Trophoblast cell (in vitro differentiated cells and primary cell): ENCODE data around the gene ARPP21. TPM values are rescaled to one million over a fixed set of nuclear protein-coding genes. Genes with fewer than 3 reads are reported as not detected.
A peak's percentile ranks its signal among the peaks of the same experiment; 100 is the strongest.

Source experiments
- DNase-seq, 2 donors: peaks; one replicate each; pipeline ENCODE4 v3.0.0-alpha.2; 2016
- H2AFZ ChIP-seq: 2 replicates; pipeline ENCODE4 v1.6.1; 2013; ENCODE audit warnings: low read length, moderate library complexity, mild to moderate bottlenecking; ENCODE audit not compliant: insufficient read depth, poor library complexity
- H2AK5ac ChIP-seq: 2 replicates; pipeline ENCODE4 v1.6.1; 2013; ENCODE audit warnings: mild to moderate bottlenecking, low read length
- H2BK120ac ChIP-seq: 2 replicates; pipeline ENCODE4 v1.6.1; 2013; ENCODE audit warnings: low read length, mild to moderate bottlenecking, moderate library complexity; ENCODE audit not compliant: insufficient read depth, poor library complexity
- H2BK12ac ChIP-seq: 2 replicates; pipeline ENCODE4 v1.6.1; 2013; ENCODE audit warnings: mild to moderate bottlenecking, low read length, moderate library complexity
- H2BK5ac ChIP-seq: 2 replicates; pipeline ENCODE4 v1.6.1; 2013; ENCODE audit warnings: low read length, low read depth, moderate library complexity, mild to moderate bottlenecking; ENCODE audit not compliant: poor library complexity
- H3K14ac ChIP-seq: 2 replicates; pipeline ENCODE4 v1.6.1; 2013; ENCODE audit warnings: mild to moderate bottlenecking, low read length
- H3K18ac ChIP-seq: 2 replicates; pipeline ENCODE4 v1.6.1; 2013; ENCODE audit warnings: mild to moderate bottlenecking, low read length
- H3K23ac ChIP-seq: 2 replicates; pipeline ENCODE4 v1.6.1; 2013; ENCODE audit warnings: low read length
- H3K27ac ChIP-seq: 2 replicates; pipeline ENCODE4 v1.5.1; 2013; ENCODE audit warnings: low read depth, mild to moderate bottlenecking, inconsistent platforms, low read length, moderate library complexity
- H3K27me3 ChIP-seq: 2 replicates; pipeline ENCODE4 v1.6.1; 2013; ENCODE audit warnings: inconsistent platforms, mild to moderate bottlenecking, low read length, moderate library complexity; ENCODE audit not compliant: insufficient read depth
- H3K36me3 ChIP-seq, 2 experiments: 1 replicate in 1 of 2; 2 replicates in 1 of 2; pipeline ENCODE4 v1.6.1; 2013; ENCODE audit warnings: low read length in 2 of 2, mild to moderate bottlenecking in 2 of 2, moderate library complexity in 1 of 2; ENCODE audit not compliant: insufficient read depth in 2 of 2, control insufficient read depth in 1 of 2
- H3K4ac ChIP-seq: 2 replicates; pipeline ENCODE4 v1.6.1; 2013; ENCODE audit warnings: low read depth, mild to moderate bottlenecking, low read length, moderate library complexity
- H3K4me1 ChIP-seq, 2 experiments: 1 replicate in 1 of 2; 2 replicates in 1 of 2; pipeline ENCODE4 v1.6.1; 2013; ENCODE audit warnings: low read length in 2 of 2, mild to moderate bottlenecking in 2 of 2, moderate library complexity in 1 of 2; ENCODE audit not compliant: insufficient read depth in 2 of 2, control insufficient read depth in 1 of 2
- H3K4me2 ChIP-seq: 2 replicates; pipeline ENCODE4 v1.6.1; 2013; ENCODE audit warnings: inconsistent platforms, mild to moderate bottlenecking, low read length, moderate library complexity
- H3K4me3 ChIP-seq: 2 replicates; pipeline ENCODE4 v1.5.1; 2013; ENCODE audit warnings: mild to moderate bottlenecking, low read depth, low read length, inconsistent platforms
- H3K79me1 ChIP-seq: one replicate; pipeline ENCODE4 v1.6.1; 2013; ENCODE audit warnings: low read length
- H3K79me2 ChIP-seq: 2 replicates; pipeline ENCODE4 v1.6.1; 2013; ENCODE audit warnings: low read length, mild to moderate bottlenecking; ENCODE audit not compliant: control insufficient read depth, insufficient read depth, poor library complexity
- H3K9ac ChIP-seq: 2 replicates; pipeline ENCODE4 v1.6.1; 2013; ENCODE audit warnings: mild to moderate bottlenecking, low read length
- H3K9me3 ChIP-seq: 2 replicates; pipeline ENCODE4 v1.6.1; 2013; ENCODE audit warnings: low read depth, mild to moderate bottlenecking, control low read depth, inconsistent platforms, low read length; ENCODE audit not compliant: insufficient read depth
- H4K12ac ChIP-seq: 2 replicates; pipeline ENCODE4 v1.6.1; 2013; ENCODE audit warnings: low read depth, mild to moderate bottlenecking, low read length, moderate library complexity
- H4K8ac ChIP-seq: 2 replicates; pipeline ENCODE4 v1.6.1; 2013; ENCODE audit warnings: low read depth, mild to moderate bottlenecking, low read length, moderate library complexity
- H4K91ac ChIP-seq: one replicate; pipeline ENCODE4 v1.6.1; 2013; ENCODE audit warnings: low read depth, mild to moderate bottlenecking, low read length, moderate library complexity
- WGBS: extraction: QIAGEN DNeasy Blood & Tissue Kit; methylation state at CpG from one replicate; pipeline ENCODE4 v1.1.7; 2013; ENCODE audit warnings: missing lambda C conversion rate; ENCODE audit not compliant: insufficient read length, insufficient coverage; ENCODE audit errors: extremely low coverage; 5-methylcytosine and 5-hydroxymethylcytosine counted together
- polyA plus RNA-seq: library from polyadenylated mRNA; stranded (reverse); fragments of 200-250 nt; gene quantifications from 2 replicates; pipeline ENCODE4 v1.2.3, GENCODE V29; 2013

ARPP21 gene
- not detected in 2 replicates for polyA plus RNA-seq

GRCh38 chr3:35639254-35640186 lies at the start of gene ARPP21:
Gene ARPP21 (plus strand): TSS chr3:35639525. CDS start chr3:35681752, 42,227 bp downstream.
- no CpG with 5 or more reads among the region's 83 CpGs for WGBS
- peak within 1 kb of the TSS; percentile 87 for H3K4me2 ChIP-seq

GRCh38 chr3:35592589-35593295 lies 46.6 kb upstream of the ARPP21 start:
- WGBS = no CpG with 5 or more reads among the region's 5 CpGs
- Histone ChIP-seq H3K4me3 (no peak overlapping the region), H4K91ac (no peak overlapping the region), H4K8ac (no peak overlapping the region), H2BK12ac (no peak overlapping the region), H3K4ac (no peak overlapping the region), H3K18ac (no peak overlapping the region), H4K12ac (no peak overlapping the region), H2AFZ (no peak overlapping the region), H3K27me3 (no peaks in the 10 kb centered on the region), H3K27ac (no peak overlapping the region), H2BK120ac (no peak overlapping the region), H3K36me3 (no peaks in the 10 kb centered on the region), H3K9ac (no peak overlapping the region), H3K23ac (no peak overlapping the region), H2BK5ac (no peak overlapping the region), H2AK5ac (no peak overlapping the region), H3K14ac (no peak overlapping the region), H3K4me2 (no peak overlapping the region), H3K79me1 (no peaks in the 10 kb centered on the region), H3K9me3 (no peaks in the 10 kb centered on the region), H3K4me1 (no peaks in the 10 kb centered on the region), H3K79me2 (no peaks in the 10 kb centered on the region)
- DNase-seq = no peak

More at GRCh38 chr3:35639254-35640186, at the start of gene ARPP21:
- Histone ChIP-seq H4K91ac (no peak within 1 kb of the TSS), H3K27ac (no peak within 1 kb of the TSS), H3K14ac (no peak within 1 kb of the TSS), H3K9ac (peak within 1 kb of the TSS; percentile 8), H3K4me1 (peaks cover 9% of the 10 kb centered on the region in 2 experiments), H4K8ac (peak within 1 kb of the TSS; percentile 6), H3K4me3 (peak within 1 kb of the TSS; percentile 73), H2AFZ (peak within 1 kb of the TSS; percentile 37), H3K79me2 (peaks cover 3% of the 10 kb centered on the region), H3K27me3 (peaks cover 14% of the 10 kb centered on the region), H3K4ac (no peak within 1 kb of the TSS), H3K79me1 (no peaks in the 10 kb centered on the region), H2AK5ac (no peak within 1 kb of the TSS), H3K23ac (no peak within 1 kb of the TSS), H2BK5ac (no peak within 1 kb of the TSS), H4K12ac (peak within 1 kb of the TSS; percentile 7), H3K18ac (no peak within 1 kb of the TSS), H3K9me3 (peaks cover 7% of the 10 kb centered on the region), H2BK120ac (no peak within 1 kb of the TSS), H3K36me3 (no peaks in the 10 kb centered on the region), H2BK12ac (no peak within 1 kb of the TSS)
- peak in 1 of 2 donors; percentile 16 for DNase-seq

- H4K8ac ChIP-seq = no peak overlapping the region
- no peaks in the 10 kb centered on the region for H3K4me1 ChIP-seq
- no peak overlapping the region for H3K27ac ChIP-seq
- H3K4me2 ChIP-seq = no peak overlapping the region
- DNase-seq = peak in 1 of 2 donors; percentile 3
- H3K79me2 ChIP-seq = no peaks in the 10 kb centered on the region
- no peaks in the 10 kb centered on the region for H3K9me3 ChIP-seq
- no peaks in the 10 kb centered on the region for H3K27me3 ChIP-seq
- H3K23ac ChIP-seq = no peak overlapping the region
- no peak overlapping the region for H2BK5ac ChIP-seq
- no peak overlapping the region for H4K12ac ChIP-seq
- H3K4me3 ChIP-seq = no peak overlapping the region
- no peak overlapping the region for H4K91ac ChIP-seq
- no peaks in the 10 kb centered on the region for H3K36me3 ChIP-seq
- no peak overlapping the region for H3K14ac ChIP-seq
- H2AFZ ChIP-seq = no peak overlapping the region
- H3K9ac ChIP-seq = no peak overlapping the region
- H3K4ac ChIP-seq = no peak overlapping the region
- H3K18ac ChIP-seq = no peak overlapping the region
- H2AK5ac ChIP-seq = no peak overlapping the region
- H2BK120ac ChIP-seq = no peak overlapping the region
- no peaks in the 10 kb centered on the region for H3K79me1 ChIP-seq
- H2BK12ac ChIP-seq = no peak overlapping the region
Observed at GRCh38 chr3:35594739-35595138, 44.6 kb upstream of the ARPP21 start.

- Histone ChIP-seq H3K4me2 (no peak overlapping the region), H3K9me3 (no peaks in the 10 kb centered on the region), H4K91ac (no peak overlapping the region), H3K23ac (no peak overlapping the region), H2BK12ac (no peak overlapping the region), H3K14ac (no peak overlapping the region), H2BK5ac (no peak overlapping the region), H2AFZ (no peak overlapping the region), H3K9ac (no peak overlapping the region), H3K79me1 (no peaks in the 10 kb centered on the region), H3K27me3 (no peaks in the 10 kb centered on the region), H3K27ac (no peak overlapping the region), H3K79me2 (no peaks in the 10 kb centered on the region), H3K4me3 (no peak overlapping the region), H3K4ac (no peak overlapping the region), H4K12ac (no peak overlapping the region), H2AK5ac (no peak overlapping the region), H3K4me1 (no peaks in the 10 kb centered on the region), H3K18ac (no peak overlapping the region), H2BK120ac (no peak overlapping the region), H3K36me3 (no peaks in the 10 kb centered on the region), H4K8ac (no peak overlapping the region)
- WGBS = no CpG with 5 or more reads among the region's 3 CpGs
- no peak for DNase-seq
Observed at GRCh38 chr3:35596335-35596995, 42.9 kb upstream of the ARPP21 start.
